ENCODE measurements around the gene SIRT5.

- no peak for TF ChIP-seq CTCF (IDR thresholded peaks at IDR 0.05)
- no peak for TF ChIP-seq POLR2A (IDR thresholded peaks at IDR 0.05)
- no peak for TF ChIP-seq POLR2AphosphoS5 (IDR thresholded peaks at IDR 0.05)
Observed at GRCh38 chr6:13611715-13612114, 37.3 kb downstream of the SIRT5 start.

Data from upper lobe of left lung (tissue), 4 donors.